OCI-LY7 (cell line): Measurements from ENCODE around the gene TCL1B.

Source experiments
- CTCF ChIP-seq: fragments of 200-600 bp; sonication (generic); conservative IDR thresholded peaks from 2 replicates; pipeline ENCODE4 v1.5.1; 2014; ENCODE audit warnings: mild to moderate bottlenecking, antibody characterized with exemption, low read length, moderate library complexity, mixed read lengths
- EZH2phosphoT487 ChIP-seq: fragments of 200-600 bp; sonication (generic); IDR thresholded peaks from 2 replicates; pipeline ENCODE4 v1.6.1; 2018; ENCODE audit warnings: low read depth, borderline replicate concordance, mild to moderate bottlenecking, mixed run types, antibody characterized with exemption, low read length, moderate library complexity, mixed read lengths

- TF ChIP-seq CTCF, result no peak
- no peak for TF ChIP-seq EZH2phosphoT487
These were observed 22.9 kb upstream of the TCL1B start for GRCh38 chr14:95663226-95663797.
